Astrocyte (in vitro differentiated cells and primary cell): Measurements from ENCODE around the gene PLEKHA5.

ENCODE experiments used
- EZH2 ChIP-seq: IDR thresholded peaks from 2 replicates; pipeline ENCODE4 v1.6.1; 2012; ENCODE audit warnings: mild to moderate bottlenecking, low read length, inconsistent platforms; ENCODE audit not compliant: insufficient read depth
- TF ChIP-seq, protein P1 (sequence below): IDR thresholded peaks from 2 replicates; pipeline ENCODE4 v1.5.1; 2011; ENCODE audit warnings: low read depth, mild to moderate bottlenecking, inconsistent platforms, low read length, moderate library complexity; ENCODE audit not compliant: insufficient read depth

DNA sequence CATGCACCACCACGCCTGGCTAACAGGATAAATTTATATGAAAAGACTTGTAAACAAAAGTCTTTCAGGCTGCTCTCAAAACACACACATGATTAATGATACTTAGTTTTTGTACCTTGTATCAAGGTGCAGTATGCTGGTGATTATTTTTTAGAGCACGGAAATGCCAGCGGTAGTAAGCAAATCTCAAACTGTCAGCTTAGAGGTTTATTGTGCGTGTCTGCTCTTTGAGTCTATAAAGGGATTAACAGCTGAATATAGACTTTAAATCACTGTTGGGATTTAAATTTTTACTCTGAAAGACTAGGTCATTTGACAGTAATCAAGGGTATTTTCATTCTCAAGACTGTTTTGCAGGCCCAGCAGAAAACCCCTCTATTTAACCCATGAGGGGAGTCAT is 50.5 kb downstream of the PLEKHA5 start:
- TF ChIP-seq, protein P1, sequence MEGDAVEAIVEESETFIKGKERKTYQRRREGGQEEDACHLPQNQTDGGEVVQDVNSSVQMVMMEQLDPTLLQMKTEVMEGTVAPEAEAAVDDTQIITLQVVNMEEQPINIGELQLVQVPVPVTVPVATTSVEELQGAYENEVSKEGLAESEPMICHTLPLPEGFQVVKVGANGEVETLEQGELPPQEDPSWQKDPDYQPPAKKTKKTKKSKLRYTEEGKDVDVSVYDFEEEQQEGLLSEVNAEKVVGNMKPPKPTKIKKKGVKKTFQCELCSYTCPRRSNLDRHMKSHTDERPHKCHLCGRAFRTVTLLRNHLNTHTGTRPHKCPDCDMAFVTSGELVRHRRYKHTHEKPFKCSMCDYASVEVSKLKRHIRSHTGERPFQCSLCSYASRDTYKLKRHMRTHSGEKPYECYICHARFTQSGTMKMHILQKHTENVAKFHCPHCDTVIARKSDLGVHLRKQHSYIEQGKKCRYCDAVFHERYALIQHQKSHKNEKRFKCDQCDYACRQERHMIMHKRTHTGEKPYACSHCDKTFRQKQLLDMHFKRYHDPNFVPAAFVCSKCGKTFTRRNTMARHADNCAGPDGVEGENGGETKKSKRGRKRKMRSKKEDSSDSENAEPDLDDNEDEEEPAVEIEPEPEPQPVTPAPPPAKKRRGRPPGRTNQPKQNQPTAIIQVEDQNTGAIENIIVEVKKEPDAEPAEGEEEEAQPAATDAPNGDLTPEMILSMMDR, result no peak
- TF ChIP-seq EZH2, result no peak
